ENCODE data around the gene ZNF483.
A peak's percentile ranks its signal among the peaks of the same experiment; 100 is the strongest.

ZNF483 gene

DNA sequence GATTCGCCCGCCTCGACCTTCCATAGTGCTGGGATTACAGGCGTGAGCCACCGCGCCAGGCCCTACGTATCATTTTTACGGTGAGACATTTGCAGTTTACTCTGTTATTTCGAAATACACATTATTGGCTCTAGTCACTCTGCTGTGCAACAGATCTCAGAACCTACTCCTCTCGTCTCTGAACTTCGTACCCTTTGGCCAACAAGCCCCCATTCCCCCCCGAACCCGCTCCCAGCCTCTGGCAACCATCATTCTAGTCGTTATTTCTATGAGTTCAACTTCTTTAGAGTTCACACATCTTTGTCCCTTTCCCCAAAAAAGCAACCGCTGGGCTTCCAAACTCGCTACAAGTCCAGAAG is 73.7 kb downstream of the ZNF483 start:
- H3K27ac ChIP-seq (ENCODE audit: low read length), result peak overlapping the region; percentile 82
- no peaks in the 10 kb centered on the region for H3K4me1 ChIP-seq (ENCODE audit: control insufficient read depth in 1 of 2, insufficient read depth in 2 of 2, low read length in 2 of 2)

GRCh38 chr9:111599092-111599954 is 74.3 kb downstream of the ZNF483 start, which contains the start of gene PTGR1:
Gene PTGR1 (minus strand): TSS chr9:111599647. CDS start chr9:111597422, 2,225 bp downstream.
- Histone ChIP-seq H3K4me1 (ENCODE audit: control insufficient read depth in 1 of 2, insufficient read depth in 2 of 2, low read length in 2 of 2) (no peaks in the 10 kb centered on the region), H3K36me3 (ENCODE audit: control insufficient read depth in 1 of 2, insufficient read depth in 2 of 2, low read length in 2 of 2) (peaks cover 4 to 13% of the 10 kb centered on the region in 2 donors), H3K27ac (ENCODE audit: low read length) (peak within 1 kb of the TSS; percentile 83), H3K9me3 (ENCODE audit: control insufficient read depth in 1 of 2, low read length in 2 of 2) (no peaks in the 10 kb centered on the region), H3K4me3 (ENCODE audit: low read depth in 1 of 2, low read length in 2 of 2) (peak within 1 kb of the TSS; percentile 77 to 83), H3K27me3 (ENCODE audit: low read depth, low read length) (no peaks in the 10 kb centered on the region)

More for the DNA sequence above, 73.7 kb downstream of the ZNF483 start:
- H3K9me3 ChIP-seq (ENCODE audit: control insufficient read depth in 1 of 2, low read length in 2 of 2), result no peaks in the 10 kb centered on the region
- H3K27me3 ChIP-seq (ENCODE audit: low read depth, low read length), result no peaks in the 10 kb centered on the region
- peak overlapping the region; percentile 77 to 83 for H3K4me3 ChIP-seq (ENCODE audit: low read depth in 1 of 2, low read length in 2 of 2)
- H3K36me3 ChIP-seq (ENCODE audit: control insufficient read depth in 1 of 2, insufficient read depth in 2 of 2, low read length in 2 of 2), result peaks cover 9 to 19% of the 10 kb centered on the region in 2 donors

DNA sequence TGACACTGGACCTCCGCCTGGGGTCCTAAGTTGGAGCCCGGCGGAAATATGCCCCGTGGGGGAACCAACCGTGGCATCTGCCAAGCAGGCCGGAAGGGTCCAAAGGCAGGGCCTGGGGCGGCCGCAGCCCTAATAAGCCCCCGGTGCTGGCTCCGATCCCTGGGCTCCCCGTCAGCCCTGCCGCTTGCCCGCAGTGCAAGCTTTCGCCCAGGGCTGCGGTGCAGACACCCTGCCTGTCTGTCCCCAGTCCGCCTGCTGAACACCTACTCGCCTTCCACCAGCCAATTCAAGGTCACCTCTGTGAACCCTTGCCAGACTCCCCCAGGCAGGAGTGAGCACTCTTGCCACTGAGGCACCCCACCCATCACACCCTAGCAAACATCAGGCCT is 75.0 kb downstream of the ZNF483 start:
- peak overlapping the region; percentile 77 to 83 for H3K4me3 ChIP-seq (ENCODE audit: low read depth in 1 of 2, low read length in 2 of 2)
- H3K27ac ChIP-seq (ENCODE audit: low read length), result peak overlapping the region; percentile 83
- no peaks in the 10 kb centered on the region for H3K9me3 ChIP-seq (ENCODE audit: control insufficient read depth in 1 of 2, low read length in 2 of 2)
- peaks cover 4 to 13% of the 10 kb centered on the region in 2 donors for H3K36me3 ChIP-seq (ENCODE audit: control insufficient read depth in 1 of 2, insufficient read depth in 2 of 2, low read length in 2 of 2)
- no peaks in the 10 kb centered on the region for H3K27me3 ChIP-seq (ENCODE audit: low read depth, low read length)
- H3K4me1 ChIP-seq (ENCODE audit: control insufficient read depth in 1 of 2, insufficient read depth in 2 of 2, low read length in 2 of 2), result no peaks in the 10 kb centered on the region

DNA sequence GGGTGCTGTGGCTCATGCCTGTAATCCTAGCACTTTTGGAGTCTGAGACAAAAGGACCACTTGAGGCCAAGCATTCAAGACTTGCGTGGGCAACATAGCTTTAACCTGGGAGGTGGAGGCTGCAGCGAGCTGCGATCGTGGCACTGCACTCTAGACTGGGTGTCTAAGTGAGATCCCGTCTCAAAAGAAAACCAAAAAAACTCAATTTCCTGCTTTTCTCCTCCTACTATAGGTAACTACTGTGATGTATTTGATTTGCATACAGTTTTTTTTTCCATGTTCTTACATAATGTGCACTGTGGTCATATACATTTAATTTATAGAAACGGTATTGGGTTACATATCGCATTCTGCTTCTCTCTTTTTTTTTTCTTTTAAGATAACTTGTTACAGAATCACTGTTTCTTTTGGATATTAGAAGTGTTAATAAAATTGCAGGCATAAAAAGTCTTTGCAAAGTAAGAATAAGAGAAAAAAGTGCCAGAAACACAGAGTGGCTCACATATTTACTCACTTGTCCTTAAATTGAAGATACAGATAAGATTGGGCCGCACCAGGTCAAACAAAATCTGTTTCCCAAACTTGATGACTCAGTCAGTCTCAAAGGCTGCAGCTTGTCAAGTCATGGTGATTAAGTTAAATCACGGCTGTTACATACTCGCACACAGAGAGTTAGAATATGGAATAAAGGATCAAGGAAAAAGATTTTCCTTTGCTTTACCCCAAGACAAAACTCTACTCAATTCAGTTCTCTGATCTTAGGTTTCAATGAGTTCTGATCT is 76.4 kb downstream of the ZNF483 start:
- no peaks in the 10 kb centered on the region for H3K27me3 ChIP-seq (ENCODE audit: low read depth, low read length)
- no peaks in the 10 kb centered on the region for H3K36me3 ChIP-seq (ENCODE audit: control insufficient read depth in 1 of 2, insufficient read depth in 2 of 2, low read length in 2 of 2)
- H3K9me3 ChIP-seq (ENCODE audit: control insufficient read depth in 1 of 2, low read length in 2 of 2), result no peaks in the 10 kb centered on the region
- no peak overlapping the region for H3K27ac ChIP-seq (ENCODE audit: low read length)
- H3K4me3 ChIP-seq (ENCODE audit: low read depth in 1 of 2, low read length in 2 of 2), result no peak overlapping the region
- H3K4me1 ChIP-seq (ENCODE audit: control insufficient read depth in 1 of 2, insufficient read depth in 2 of 2, low read length in 2 of 2), result no peaks in the 10 kb centered on the region

- H3K27me3 ChIP-seq (ENCODE audit: low read depth, low read length), result no peaks in the 10 kb centered on the region
- no peaks in the 10 kb centered on the region for H3K36me3 ChIP-seq (ENCODE audit: control insufficient read depth in 1 of 2, insufficient read depth in 2 of 2, low read length in 2 of 2)
- no peak overlapping the region for H3K4me3 ChIP-seq (ENCODE audit: low read depth in 1 of 2, low read length in 2 of 2)
- no peaks in the 10 kb centered on the region for H3K4me1 ChIP-seq (ENCODE audit: control insufficient read depth in 1 of 2, insufficient read depth in 2 of 2, low read length in 2 of 2)
- H3K27ac ChIP-seq (ENCODE audit: low read length), result no peak overlapping the region
- no peaks in the 10 kb centered on the region for H3K9me3 ChIP-seq (ENCODE audit: control insufficient read depth in 1 of 2, low read length in 2 of 2)
Measured at GRCh38 chr9:111603041-111603440, 78.1 kb downstream of the ZNF483 start.

- Histone ChIP-seq H3K36me3 (ENCODE audit: control insufficient read depth in 1 of 2, insufficient read depth in 2 of 2, low read length in 2 of 2) (no peaks in the 10 kb centered on the region), H3K9me3 (ENCODE audit: control insufficient read depth in 1 of 2, low read length in 2 of 2) (no peaks in the 10 kb centered on the region), H3K4me1 (ENCODE audit: control insufficient read depth in 1 of 2, insufficient read depth in 2 of 2, low read length in 2 of 2) (no peaks in the 10 kb centered on the region), H3K27me3 (ENCODE audit: low read depth, low read length) (no peaks in the 10 kb centered on the region), H3K4me3 (ENCODE audit: low read depth in 1 of 2, low read length in 2 of 2) (no peak overlapping the region), H3K27ac (ENCODE audit: low read length) (no peak overlapping the region)
Measured at GRCh38 chr9:111604054-111604615, 79.2 kb downstream of the ZNF483 start.

- no peaks in the 10 kb centered on the region for H3K4me1 ChIP-seq (ENCODE audit: control insufficient read depth in 1 of 2, insufficient read depth in 2 of 2, low read length in 2 of 2)
- no peaks in the 10 kb centered on the region for H3K27me3 ChIP-seq (ENCODE audit: low read depth, low read length)
- no peaks in the 10 kb centered on the region for H3K9me3 ChIP-seq (ENCODE audit: control insufficient read depth in 1 of 2, low read length in 2 of 2)
- H3K27ac ChIP-seq (ENCODE audit: low read length), result no peak overlapping the region
- H3K36me3 ChIP-seq (ENCODE audit: control insufficient read depth in 1 of 2, insufficient read depth in 2 of 2, low read length in 2 of 2), result no peaks in the 10 kb centered on the region
- H3K4me3 ChIP-seq (ENCODE audit: low read depth in 1 of 2, low read length in 2 of 2), result no peak overlapping the region
Measured at GRCh38 chr9:111605041-111605559, 80.1 kb downstream of the ZNF483 start.

DNA sequence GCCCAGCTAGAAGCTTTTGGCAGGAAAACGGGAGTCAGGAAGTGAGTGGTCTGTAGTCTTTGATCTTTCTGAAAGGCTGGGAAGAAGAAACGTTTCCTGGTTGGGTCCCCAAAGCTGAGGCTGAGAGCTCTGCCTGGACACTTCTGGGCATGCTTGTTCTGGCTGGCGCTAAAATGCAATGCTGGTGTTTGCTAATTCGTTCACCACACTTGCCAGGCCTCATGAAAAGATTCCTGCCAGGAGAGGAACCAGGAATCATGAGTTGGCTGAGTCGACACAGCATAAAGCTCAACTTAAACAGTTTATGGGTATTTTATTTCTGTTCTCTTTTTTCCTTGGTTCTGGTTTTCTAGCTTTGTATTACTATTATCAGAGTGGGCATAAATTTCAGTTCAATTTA is 85.2 kb downstream of the ZNF483 start:
- H3K27ac ChIP-seq (ENCODE audit: low read length), result no peak overlapping the region
- H3K9me3 ChIP-seq (ENCODE audit: control insufficient read depth in 1 of 2, low read length in 2 of 2), result no peaks in the 10 kb centered on the region
- no peaks in the 10 kb centered on the region for H3K27me3 ChIP-seq (ENCODE audit: low read depth, low read length)
- no peaks in the 10 kb centered on the region for H3K4me1 ChIP-seq (ENCODE audit: control insufficient read depth in 1 of 2, insufficient read depth in 2 of 2, low read length in 2 of 2)
- H3K4me3 ChIP-seq (ENCODE audit: low read depth in 1 of 2, low read length in 2 of 2), result no peak overlapping the region
- H3K36me3 ChIP-seq (ENCODE audit: control insufficient read depth in 1 of 2, insufficient read depth in 2 of 2, low read length in 2 of 2), result no peaks in the 10 kb centered on the region

DNA sequence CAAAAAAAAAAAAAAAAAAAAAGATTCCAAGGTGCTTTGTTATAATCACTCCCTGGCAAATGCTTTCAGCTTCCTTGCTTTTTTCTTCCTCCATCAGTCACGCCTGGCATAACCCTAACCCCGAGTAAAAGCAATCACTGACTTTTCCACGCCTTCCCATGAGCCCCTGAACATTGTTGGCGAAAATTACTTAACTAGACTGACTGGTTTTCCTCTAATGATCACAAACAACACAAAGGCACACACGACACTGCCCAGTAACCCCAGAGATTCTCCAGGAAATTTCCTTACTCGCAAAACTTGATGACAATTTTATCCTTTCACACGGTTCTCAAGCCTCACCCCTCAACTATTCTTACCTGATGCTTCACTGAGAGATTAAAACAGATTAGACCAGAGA is 85.9 kb downstream of the ZNF483 start:
- Histone ChIP-seq H3K36me3 (ENCODE audit: control insufficient read depth in 1 of 2, insufficient read depth in 2 of 2, low read length in 2 of 2) (no peaks in the 10 kb centered on the region), H3K27ac (ENCODE audit: low read length) (no peak overlapping the region), H3K4me3 (ENCODE audit: low read depth in 1 of 2, low read length in 2 of 2) (no peak overlapping the region), H3K9me3 (ENCODE audit: control insufficient read depth in 1 of 2, low read length in 2 of 2) (no peaks in the 10 kb centered on the region), H3K27me3 (ENCODE audit: low read depth, low read length) (no peaks in the 10 kb centered on the region), H3K4me1 (ENCODE audit: control insufficient read depth in 1 of 2, insufficient read depth in 2 of 2, low read length in 2 of 2) (no peaks in the 10 kb centered on the region)

DNA sequence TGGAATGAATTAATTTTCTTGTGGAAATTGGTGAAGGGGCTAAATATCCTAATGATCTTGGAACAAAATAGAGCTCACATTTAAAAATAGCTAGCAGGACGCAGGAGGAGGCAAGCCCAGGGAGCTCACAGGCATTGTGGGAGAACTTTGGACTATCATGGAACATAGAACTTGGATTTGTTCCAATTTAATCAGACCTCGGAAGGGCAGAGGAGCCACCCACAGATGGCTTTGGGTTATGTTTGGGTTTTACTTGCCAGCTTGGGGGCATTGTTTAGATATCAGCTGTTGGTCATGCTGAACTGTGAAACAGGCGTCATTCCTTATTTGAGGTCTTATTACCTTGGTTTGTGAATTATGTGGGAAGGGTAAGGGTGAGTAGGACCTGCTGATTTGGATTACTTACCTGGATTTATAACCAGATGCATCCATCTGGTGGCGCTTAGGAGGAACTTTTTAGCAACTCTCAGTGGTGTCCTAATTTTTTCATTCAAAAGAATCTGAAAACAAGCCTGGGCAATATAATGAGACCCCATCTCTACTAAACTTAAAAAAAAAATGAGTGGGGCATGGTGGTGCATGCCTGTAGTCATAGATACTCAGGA is 88.6 kb downstream of the ZNF483 start:
- Histone ChIP-seq H3K4me3 (ENCODE audit: low read depth in 1 of 2, low read length in 2 of 2) (no peak overlapping the region), H3K9me3 (ENCODE audit: control insufficient read depth in 1 of 2, low read length in 2 of 2) (no peaks in the 10 kb centered on the region), H3K4me1 (ENCODE audit: control insufficient read depth in 1 of 2, insufficient read depth in 2 of 2, low read length in 2 of 2) (no peaks in the 10 kb centered on the region), H3K27ac (ENCODE audit: low read length) (no peak overlapping the region), H3K27me3 (ENCODE audit: low read depth, low read length) (no peaks in the 10 kb centered on the region), H3K36me3 (ENCODE audit: control insufficient read depth in 1 of 2, insufficient read depth in 2 of 2, low read length in 2 of 2) (no peaks in the 10 kb centered on the region)

GRCh38 chr9:111615928-111616327 is 90.9 kb downstream of the ZNF483 start:
- Histone ChIP-seq H3K36me3 (ENCODE audit: control insufficient read depth in 1 of 2, insufficient read depth in 2 of 2, low read length in 2 of 2) (no peaks in the 10 kb centered on the region), H3K4me1 (ENCODE audit: control insufficient read depth in 1 of 2, insufficient read depth in 2 of 2, low read length in 2 of 2) (no peaks in the 10 kb centered on the region), H3K27ac (ENCODE audit: low read length) (no peak overlapping the region), H3K9me3 (ENCODE audit: control insufficient read depth in 1 of 2, low read length in 2 of 2) (no peaks in the 10 kb centered on the region), H3K4me3 (ENCODE audit: low read depth in 1 of 2, low read length in 2 of 2) (no peak overlapping the region), H3K27me3 (ENCODE audit: low read depth, low read length) (no peaks in the 10 kb centered on the region)

Data from muscle layer of duodenum (tissue), 2 donors.